Stimulated activated CD8-positive, alpha-beta memory T cell treated with anti-CD3 and anti-CD28 coated beads, Interleukin-4, amount 100 ng/mL, for 1 hour (primary cell): ENCODE measurements around the gene IL24.

Source experiments
- DNase-seq, 2 donors: peaks; one replicate each; pipeline ENCODE4 v3.0.0-alpha.2; 2020; ENCODE audit warnings: low read depth in 2 of 2, low spot score in 1 of 2

The IL24 gene

DNA sequence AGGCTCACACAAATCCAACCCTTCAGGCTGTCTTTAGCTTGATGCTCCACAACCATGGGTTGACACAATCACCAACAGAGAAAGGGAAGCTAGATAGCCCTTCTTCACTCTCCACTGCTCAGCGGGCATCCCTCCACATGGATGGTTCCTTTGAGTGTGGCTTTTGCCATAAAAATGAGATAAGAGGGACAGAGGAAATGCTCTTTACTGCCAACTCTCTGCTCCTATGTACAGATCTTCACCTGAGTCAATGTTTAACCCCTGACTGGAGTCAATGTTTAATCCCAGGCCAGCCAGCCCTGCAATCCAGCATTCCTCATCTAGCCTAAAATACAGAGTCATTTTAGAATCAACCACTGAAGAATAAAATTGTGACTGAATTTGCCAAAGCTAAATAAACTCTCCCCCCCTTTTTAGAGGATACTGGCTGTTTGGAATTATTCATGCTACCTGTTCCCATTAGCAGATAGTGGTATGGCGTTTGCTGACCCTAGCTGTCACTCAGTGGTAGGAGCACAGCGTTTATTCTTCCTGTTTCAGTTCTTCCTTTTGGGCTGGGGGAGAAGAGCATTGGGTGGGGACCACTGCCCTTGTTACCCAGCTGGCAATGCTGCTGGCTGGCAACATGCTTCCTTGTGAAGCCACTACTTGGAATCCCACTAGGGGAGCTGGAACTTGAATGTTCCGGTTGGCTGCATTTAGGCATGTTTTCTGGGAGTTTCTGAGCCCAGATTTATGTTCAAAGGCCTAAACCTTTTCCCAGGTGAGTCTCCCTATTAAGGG lies 54.3 kb downstream of the IL24 start:
- DNase-seq: no peak

DNA sequence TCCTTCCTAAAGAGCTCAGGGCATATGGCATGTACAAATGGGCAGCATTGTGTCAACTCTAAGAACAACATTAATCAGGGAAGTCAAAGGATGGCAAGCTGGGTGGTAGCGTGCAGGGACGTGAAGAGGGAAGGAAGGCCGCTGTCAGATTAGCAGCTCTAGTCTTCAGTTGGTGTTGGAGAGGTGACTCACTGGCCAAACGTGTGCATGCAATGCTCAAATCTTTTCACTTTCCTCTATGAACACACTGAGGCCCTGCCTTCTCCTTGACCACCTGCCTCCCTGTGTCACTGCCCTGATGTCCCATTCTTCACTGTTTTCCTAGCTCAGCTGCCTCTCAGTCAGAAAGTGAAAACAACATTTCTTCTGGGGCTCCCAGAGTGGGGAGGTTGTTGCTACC lies 54.9 kb downstream of the IL24 start:
- DNase-seq: no peak

DNA sequence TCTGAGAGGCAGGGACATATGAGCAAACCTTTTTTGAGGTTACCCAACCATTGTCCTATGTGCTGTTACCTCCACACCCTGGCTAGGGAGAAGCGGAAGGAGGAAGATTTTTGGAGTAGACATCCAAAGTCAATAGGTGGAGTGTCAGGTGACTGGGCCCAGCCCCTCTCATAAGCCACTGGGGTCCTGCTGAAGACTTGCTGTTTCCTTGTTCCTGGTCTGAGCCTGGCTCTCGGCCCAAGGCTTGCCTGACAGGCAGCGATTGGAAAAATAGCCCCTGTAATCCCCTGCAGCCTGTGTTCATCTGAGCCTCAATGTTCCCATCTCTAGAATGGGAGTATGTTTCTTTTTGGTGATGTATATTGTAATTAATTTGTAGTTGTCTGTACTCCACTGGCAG lies 55.9 kb downstream of the IL24 start:
- DNase-seq: no peak

DNA sequence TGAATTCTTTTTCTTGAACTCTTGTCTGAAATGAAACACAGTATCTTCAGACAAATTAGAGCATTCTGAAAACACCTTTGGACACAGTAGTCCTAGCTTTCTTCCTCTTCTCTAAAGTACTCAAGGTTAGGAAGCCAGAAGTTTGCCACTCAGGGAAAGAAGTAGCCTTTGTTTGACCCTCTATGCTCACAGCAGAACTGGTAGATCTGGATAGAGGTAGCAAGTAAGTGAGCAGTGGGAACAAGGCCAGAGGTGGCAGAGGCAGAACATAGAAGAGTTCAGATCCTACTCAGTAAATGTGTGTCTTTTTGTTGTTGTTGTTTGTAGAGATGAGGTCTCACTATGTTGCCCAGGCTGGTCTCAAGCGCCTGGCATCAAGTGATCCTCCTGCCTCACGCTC lies 56.4 kb downstream of the IL24 start:
- no peak for DNase-seq
